Glomerular endothelial cell (primary cell): ENCODE data around the gene RAB29. TPM values are rescaled to one million over a fixed set of nuclear protein-coding genes. Genes with fewer than 3 reads are reported as not detected.
"Not testable (repeated sequence)": the region's sequence is repeated elsewhere in the genome, so short reads cannot be mapped to it uniquely, and the experiment has no call there.

ENCODE experiments used
- DNase-seq: peaks from one replicate; pipeline ENCODE4 v3.0.0-alpha.2; 2011; ENCODE audit warnings: low read depth, low spot score; ENCODE audit errors: extremely low read depth
- total RNA-seq: library from RNA; depleted of rRNA; stranded (reverse); fragments of >200 nt; gene quantifications from 2 replicates; pipeline ENCODE4 v1.2.3, GENCODE V29; 2015

Gene RAB29
- total RNA-seq, 1 donor from 2014 or later, result 41.4 TPM

- no peak for DNase-seq
These were observed 45.2 kb downstream of the RAB29 start for GRCh38 chr1:205729945-205730610.

- DNase-seq, result no peak
These were observed 48.6 kb downstream of the RAB29 start for GRCh38 chr1:205726619-205727125.

- no peak for DNase-seq
These were observed 49.8 kb downstream of the RAB29 start for GRCh38 chr1:205725514-205725913.

- not testable (repeated sequence) for DNase-seq
These were observed 54.5 kb downstream of the RAB29 start for GRCh38 chr1:205720740-205721139.

GRCh38 chr1:205719762-205720161, 55.5 kb downstream of the RAB29 start:
- no peak for DNase-seq

GRCh38 chr1:205719015-205719414, 56.3 kb downstream of the RAB29 start:
- DNase-seq, result no peak

Other genes with a start within 250 kb of the RAB29 start
- gene ELK4, start 143.5 kb downstream of the RAB29 start, total RNA-seq, result 23.2 and 35.2 TPM in 2 replicates
- gene SLC45A3, start 95.0 kb downstream of the RAB29 start, total RNA-seq, result 11.6 and 12.7 TPM in 2 replicates
- gene NUCKS1, start 25.3 kb downstream of the RAB29 start, total RNA-seq, result 74.4 and 76.0 TPM in 2 replicates
- 29.8 and 50.8 TPM in 2 replicates for gene SLC41A1, start 37.7 kb upstream of the RAB29 start, total RNA-seq
- gene PM20D1, start 74.7 kb upstream of the RAB29 start, total RNA-seq, result not detected in 2 replicates
- gene SLC26A9, start 168.0 kb upstream of the RAB29 start, total RNA-seq, result 0.05 and 0.23 TPM in 2 replicates
- 0.63 TPM in 1 of 2 replicates, not detected in the other for gene RAB7B, start 227.9 kb upstream of the RAB29 start, total RNA-seq
- gene CTSE, start 248.4 kb upstream of the RAB29 start, total RNA-seq, result not detected in 2 replicates